Neural cell (in vitro differentiated cells): ENCODE measurements around the gene RAPGEFL1. TPM values are rescaled to one million over a fixed set of nuclear protein-coding genes. Genes with fewer than 3 reads are reported as not detected.

Experiments used
- H2AFZ ChIP-seq: fragments of 200-600, 300-800 bp; sonication (generic), shearing (Covaris generic); 2 replicates; pipeline ENCODE4 v1.6.0; 2014; ENCODE audit warnings: low read depth, mild to moderate bottlenecking, antibody characterized with exemption, low read length, moderate library complexity
- H3F3A ChIP-seq: fragments of 200-600 bp; shearing (Covaris generic); 2 replicates; pipeline ENCODE4 v1.6.1; 2016; ENCODE audit warnings: mild to moderate bottlenecking, moderate library complexity, mixed read lengths, antibody characterized with exemption, low read length; ENCODE audit not compliant: insufficient read depth, poor library complexity, severe bottlenecking
- H3K27ac ChIP-seq: fragments of 200-600, 300-800 bp; sonication (generic), shearing (Covaris generic); 2 replicates; pipeline ENCODE4 v1.5.1; 2014; ENCODE audit warnings: mild to moderate bottlenecking, low read length, moderate library complexity
- H3K27me3 ChIP-seq: fragments of 300-800, 200-600 bp; sonication (generic), shearing (Covaris generic); 2 replicates; pipeline ENCODE4 v1.6.0; 2014; ENCODE audit warnings: mild to moderate bottlenecking, low read depth, low read length, moderate library complexity; ENCODE audit not compliant: insufficient read depth
- H3K36me3 ChIP-seq: fragments of 300-800, 200-600 bp; sonication (generic), shearing (Covaris generic); 2 replicates; pipeline ENCODE4 v1.5.1; 2014; ENCODE audit warnings: mild to moderate bottlenecking, antibody characterized with exemption, low read length, moderate library complexity; ENCODE audit not compliant: insufficient read depth
- H3K4me2 ChIP-seq: fragments of 300-800, 200-600 bp; sonication (generic), shearing (Covaris generic); 2 replicates; pipeline ENCODE4 v1.6.0; 2014; ENCODE audit warnings: mild to moderate bottlenecking, low read length
- H3K4me3 ChIP-seq: fragments of 300-800, 200-600 bp; sonication (generic), shearing (Covaris generic); 2 replicates; pipeline ENCODE4 v1.5.1; 2014; ENCODE audit warnings: mild to moderate bottlenecking, low read length, moderate library complexity
- H3K79me2 ChIP-seq: fragments of 200-600 bp; shearing (Covaris generic); replicated peaks from 2 replicates; pipeline ENCODE4 v1.6.0; 2014; ENCODE audit warnings: mild to moderate bottlenecking, low read length, moderate library complexity; ENCODE audit not compliant: insufficient read depth
- H3K9ac ChIP-seq: fragments of 300-800, 200-600 bp; sonication (generic), shearing (Covaris generic); 2 replicates; pipeline ENCODE4 v1.6.1; 2016; ENCODE audit warnings: mild to moderate bottlenecking, low read length, mixed read lengths
- H3K9me2 ChIP-seq: fragments of 200-600 bp; shearing (Covaris generic); 2 replicates; pipeline ENCODE4 v1.6.1; 2016; ENCODE audit warnings: mild to moderate bottlenecking, low read length, mixed read lengths; ENCODE audit not compliant: insufficient read depth
- H3K9me3 ChIP-seq: fragments of 200-600, 300-800 bp; sonication (generic), shearing (Covaris generic); 2 replicates; pipeline ENCODE4 v1.6.1; 2016; ENCODE audit warnings: mild to moderate bottlenecking, mixed run types, low read length, moderate library complexity, mixed read lengths
- H4K20me1 ChIP-seq: fragments of 200-600 bp; shearing (Covaris generic); 2 replicates; pipeline ENCODE4 v1.6.1; 2016; ENCODE audit warnings: mild to moderate bottlenecking, mixed run types; ENCODE audit not compliant: insufficient read depth
- EP300 ChIP-seq: fragments of 450-650 bp; conservative IDR thresholded peaks from 2 replicates; pipeline ENCODE4 v1.6.1; 2014; ENCODE audit warnings: antibody characterized with exemption, mild to moderate bottlenecking, moderate library complexity; ENCODE audit not compliant: poor library complexity, severe bottlenecking
- EZH2 ChIP-seq: fragments of 200-600, 300-800 bp; shearing (Covaris generic), sonication (generic); IDR thresholded peaks from 2 replicates; pipeline ENCODE4 v1.6.1; 2014; ENCODE audit warnings: antibody characterized with exemption, low read length, borderline replicate concordance, mild to moderate bottlenecking; ENCODE audit not compliant: insufficient read depth, poor library complexity, severe bottlenecking
- MXI1 ChIP-seq: fragments of 450-650 bp; conservative IDR thresholded peaks from 2 replicates; pipeline ENCODE4 v1.6.1; 2014; ENCODE audit warnings: antibody characterized with exemption, mild to moderate bottlenecking; ENCODE audit not compliant: poor library complexity, severe bottlenecking
- POLR2AphosphoS5 ChIP-seq: IDR thresholded peaks from 2 replicates; pipeline ENCODE4 v1.6.1; 2012
- RAD21 ChIP-seq: fragments of 450-650 bp; conservative IDR thresholded peaks from 2 replicates; pipeline ENCODE4 v1.6.1; 2014; ENCODE audit warnings: antibody characterized with exemption, mild to moderate bottlenecking, moderate library complexity
- SMC3 ChIP-seq: fragments of 450-650 bp; conservative IDR thresholded peaks from 2 replicates; pipeline ENCODE4 v1.6.1; 2014; ENCODE audit warnings: antibody characterized with exemption, mild to moderate bottlenecking, moderate library complexity; ENCODE audit not compliant: poor library complexity
- TAF1 ChIP-seq: IDR thresholded peaks from 2 replicates; pipeline ENCODE4 v1.6.1; 2012; ENCODE audit warnings: low read depth
- polyA plus RNA-seq: library from polyadenylated mRNA; depleted of rRNA; stranded (reverse); fragments of >200 nt; gene quantifications from 2 replicates; pipeline ENCODE4 v1.2.3, GENCODE V29; 2014
- TF ChIP-seq, protein P1 (sequence below): IDR thresholded peaks from 2 replicates; pipeline ENCODE4 v1.6.1; 2012; ENCODE audit warnings: borderline replicate concordance
- TF ChIP-seq, protein P2 (sequence below): fragments of 450-650 bp; IDR thresholded peaks from 2 replicates; pipeline ENCODE4 v1.5.1; 2014; ENCODE audit warnings: antibody characterized with exemption, mild to moderate bottlenecking, moderate library complexity; ENCODE audit not compliant: poor library complexity, severe bottlenecking

RAPGEFL1 gene
- polyA plus RNA-seq, 1 donor from 2014 or later = 15.5 TPM

GRCh38 chr17:40150276-40150675, 27.0 kb upstream of the RAPGEFL1 start:
- Histone ChIP-seq H3K36me3 (no peaks in the 10 kb centered on the region), H3K4me2 (no peak overlapping the region), H3K4me3 (no peak overlapping the region), H2AFZ (no peak overlapping the region), H3K9ac (no peak overlapping the region), H3K79me2 (peaks cover 28% of the 10 kb centered on the region), H3K27ac (no peak overlapping the region), H3K9me2 (no peaks in the 10 kb centered on the region), H3K27me3 (no peaks in the 10 kb centered on the region), H3F3A (no peaks in the 10 kb centered on the region), H3K9me3 (no peaks in the 10 kb centered on the region), H4K20me1 (no peaks in the 10 kb centered on the region)
- no peak for TF ChIP-seq RAD21

DNA sequence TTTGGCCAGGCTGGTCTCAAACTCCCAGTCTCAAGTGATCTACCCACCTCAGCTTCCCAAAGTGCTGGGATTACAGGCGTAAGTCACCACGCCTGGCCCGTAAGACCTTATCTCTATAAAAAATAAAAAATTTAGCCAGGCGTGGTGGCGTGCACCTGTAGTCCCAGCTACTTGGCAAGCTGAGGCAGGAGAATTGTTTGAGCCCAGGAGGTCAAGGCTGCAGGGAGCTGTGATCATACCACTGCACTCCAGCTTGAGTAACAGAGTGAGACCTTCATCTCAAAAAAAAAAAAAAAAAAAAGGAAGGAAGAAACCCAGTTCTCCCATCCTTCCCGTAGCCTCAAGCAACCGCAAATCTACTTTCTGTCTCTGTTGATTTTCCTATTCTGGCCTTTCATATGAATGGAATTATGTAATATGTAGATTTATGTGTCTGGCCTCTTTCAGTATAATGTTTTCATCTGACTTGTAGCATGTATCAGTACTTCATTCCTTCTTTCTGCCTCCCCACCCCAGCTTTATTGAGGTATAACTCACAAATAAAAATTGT, 25.8 kb upstream of the RAPGEFL1 start:
- Histone ChIP-seq H3K36me3 (no peaks in the 10 kb centered on the region), H3F3A (no peaks in the 10 kb centered on the region), H4K20me1 (no peaks in the 10 kb centered on the region), H3K4me3 (no peak overlapping the region), H3K79me2 (peaks cover 38% of the 10 kb centered on the region), H2AFZ (no peak overlapping the region), H3K9me3 (no peaks in the 10 kb centered on the region), H3K9me2 (no peaks in the 10 kb centered on the region), H3K4me2 (no peak overlapping the region), H3K9ac (no peak overlapping the region), H3K27ac (no peak overlapping the region), H3K27me3 (no peaks in the 10 kb centered on the region)
- no peak for TF ChIP-seq EZH2
- TF ChIP-seq POLR2AphosphoS5 = no peak
- TF ChIP-seq TAF1 = no peak
- no peak for TF ChIP-seq SMC3
- TF ChIP-seq, protein P1, sequence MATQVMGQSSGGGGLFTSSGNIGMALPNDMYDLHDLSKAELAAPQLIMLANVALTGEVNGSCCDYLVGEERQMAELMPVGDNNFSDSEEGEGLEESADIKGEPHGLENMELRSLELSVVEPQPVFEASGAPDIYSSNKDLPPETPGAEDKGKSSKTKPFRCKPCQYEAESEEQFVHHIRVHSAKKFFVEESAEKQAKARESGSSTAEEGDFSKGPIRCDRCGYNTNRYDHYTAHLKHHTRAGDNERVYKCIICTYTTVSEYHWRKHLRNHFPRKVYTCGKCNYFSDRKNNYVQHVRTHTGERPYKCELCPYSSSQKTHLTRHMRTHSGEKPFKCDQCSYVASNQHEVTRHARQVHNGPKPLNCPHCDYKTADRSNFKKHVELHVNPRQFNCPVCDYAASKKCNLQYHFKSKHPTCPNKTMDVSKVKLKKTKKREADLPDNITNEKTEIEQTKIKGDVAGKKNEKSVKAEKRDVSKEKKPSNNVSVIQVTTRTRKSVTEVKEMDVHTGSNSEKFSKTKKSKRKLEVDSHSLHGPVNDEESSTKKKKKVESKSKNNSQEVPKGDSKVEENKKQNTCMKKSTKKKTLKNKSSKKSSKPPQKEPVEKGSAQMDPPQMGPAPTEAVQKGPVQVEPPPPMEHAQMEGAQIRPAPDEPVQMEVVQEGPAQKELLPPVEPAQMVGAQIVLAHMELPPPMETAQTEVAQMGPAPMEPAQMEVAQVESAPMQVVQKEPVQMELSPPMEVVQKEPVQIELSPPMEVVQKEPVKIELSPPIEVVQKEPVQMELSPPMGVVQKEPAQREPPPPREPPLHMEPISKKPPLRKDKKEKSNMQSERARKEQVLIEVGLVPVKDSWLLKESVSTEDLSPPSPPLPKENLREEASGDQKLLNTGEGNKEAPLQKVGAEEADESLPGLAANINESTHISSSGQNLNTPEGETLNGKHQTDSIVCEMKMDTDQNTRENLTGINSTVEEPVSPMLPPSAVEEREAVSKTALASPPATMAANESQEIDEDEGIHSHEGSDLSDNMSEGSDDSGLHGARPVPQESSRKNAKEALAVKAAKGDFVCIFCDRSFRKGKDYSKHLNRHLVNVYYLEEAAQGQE = no peak
- TF ChIP-seq, protein P2, sequence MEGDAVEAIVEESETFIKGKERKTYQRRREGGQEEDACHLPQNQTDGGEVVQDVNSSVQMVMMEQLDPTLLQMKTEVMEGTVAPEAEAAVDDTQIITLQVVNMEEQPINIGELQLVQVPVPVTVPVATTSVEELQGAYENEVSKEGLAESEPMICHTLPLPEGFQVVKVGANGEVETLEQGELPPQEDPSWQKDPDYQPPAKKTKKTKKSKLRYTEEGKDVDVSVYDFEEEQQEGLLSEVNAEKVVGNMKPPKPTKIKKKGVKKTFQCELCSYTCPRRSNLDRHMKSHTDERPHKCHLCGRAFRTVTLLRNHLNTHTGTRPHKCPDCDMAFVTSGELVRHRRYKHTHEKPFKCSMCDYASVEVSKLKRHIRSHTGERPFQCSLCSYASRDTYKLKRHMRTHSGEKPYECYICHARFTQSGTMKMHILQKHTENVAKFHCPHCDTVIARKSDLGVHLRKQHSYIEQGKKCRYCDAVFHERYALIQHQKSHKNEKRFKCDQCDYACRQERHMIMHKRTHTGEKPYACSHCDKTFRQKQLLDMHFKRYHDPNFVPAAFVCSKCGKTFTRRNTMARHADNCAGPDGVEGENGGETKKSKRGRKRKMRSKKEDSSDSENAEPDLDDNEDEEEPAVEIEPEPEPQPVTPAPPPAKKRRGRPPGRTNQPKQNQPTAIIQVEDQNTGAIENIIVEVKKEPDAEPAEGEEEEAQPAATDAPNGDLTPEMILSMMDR = no peak
- no peak for TF ChIP-seq EP300
- no peak for TF ChIP-seq RAD21
- TF ChIP-seq MXI1 = no peak
